Endothelial cell of umbilical vein (primary cell): ENCODE data around the gene PIK3R4.

Source experiments
- POLR2A ChIP-seq: IDR thresholded peaks from 2 replicates; pipeline ENCODE4 v1.6.1; 2012; ENCODE audit warnings: low read depth, mild to moderate bottlenecking, control low read depth, low read length
- POLR2AphosphoS5 ChIP-seq: IDR thresholded peaks from 2 replicates; pipeline ENCODE4 v1.6.1; 2012; ENCODE audit warnings: low read depth, mild to moderate bottlenecking, control low read depth, low read length, moderate library complexity; ENCODE audit not compliant: insufficient read depth
- TF ChIP-seq, protein P1 (sequence below), 2 donors: IDR thresholded peaks; 1 replicate in 1 of 2; 2 replicates in 1 of 2; pipeline ENCODE4 v1.5.1; 2011; ENCODE audit warnings: low read length in 2 of 2, mild to moderate bottlenecking in 2 of 2, moderate library complexity in 2 of 2, control low read depth in 1 of 2, inconsistent platforms in 1 of 2, low read depth in 1 of 2; ENCODE audit not compliant: insufficient read depth in 1 of 2; ENCODE audit errors: extremely low read depth in 1 of 2
- TF ChIP-seq, protein P2 (sequence below): IDR thresholded peaks from 2 replicates; pipeline ENCODE4 v1.6.1; 2011; ENCODE audit not compliant: insufficient read depth, insufficient read length

DNA sequence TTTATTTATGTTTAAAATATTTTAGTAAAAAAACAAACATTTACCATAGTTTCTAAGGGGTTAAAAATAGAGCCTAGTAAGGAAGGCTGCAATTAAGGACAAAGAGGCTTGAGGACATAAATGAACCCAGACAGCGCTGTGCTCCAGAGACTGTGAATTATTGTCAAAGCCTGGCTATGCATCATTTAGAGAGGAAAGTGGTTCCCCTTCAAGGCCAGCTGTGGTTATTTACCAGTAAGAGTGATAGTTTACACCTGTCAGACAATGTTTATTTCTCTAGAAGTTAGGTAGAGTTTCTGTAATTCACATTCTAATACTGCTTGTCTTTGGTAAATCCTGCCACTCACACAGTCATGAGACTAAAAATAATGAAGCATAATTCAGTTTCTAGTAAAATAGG is 32.4 kb upstream of the PIK3R4 start:
- TF ChIP-seq, protein P1, sequence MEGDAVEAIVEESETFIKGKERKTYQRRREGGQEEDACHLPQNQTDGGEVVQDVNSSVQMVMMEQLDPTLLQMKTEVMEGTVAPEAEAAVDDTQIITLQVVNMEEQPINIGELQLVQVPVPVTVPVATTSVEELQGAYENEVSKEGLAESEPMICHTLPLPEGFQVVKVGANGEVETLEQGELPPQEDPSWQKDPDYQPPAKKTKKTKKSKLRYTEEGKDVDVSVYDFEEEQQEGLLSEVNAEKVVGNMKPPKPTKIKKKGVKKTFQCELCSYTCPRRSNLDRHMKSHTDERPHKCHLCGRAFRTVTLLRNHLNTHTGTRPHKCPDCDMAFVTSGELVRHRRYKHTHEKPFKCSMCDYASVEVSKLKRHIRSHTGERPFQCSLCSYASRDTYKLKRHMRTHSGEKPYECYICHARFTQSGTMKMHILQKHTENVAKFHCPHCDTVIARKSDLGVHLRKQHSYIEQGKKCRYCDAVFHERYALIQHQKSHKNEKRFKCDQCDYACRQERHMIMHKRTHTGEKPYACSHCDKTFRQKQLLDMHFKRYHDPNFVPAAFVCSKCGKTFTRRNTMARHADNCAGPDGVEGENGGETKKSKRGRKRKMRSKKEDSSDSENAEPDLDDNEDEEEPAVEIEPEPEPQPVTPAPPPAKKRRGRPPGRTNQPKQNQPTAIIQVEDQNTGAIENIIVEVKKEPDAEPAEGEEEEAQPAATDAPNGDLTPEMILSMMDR (IDR thresholded peaks at IDR 0.05; ENCODE audit: extremely low read depth in 1 of 2, insufficient read depth in 1 of 2, low read depth in 1 of 2, low read length in 2 of 2): no peak
- no peak for TF ChIP-seq POLR2AphosphoS5
- TF ChIP-seq POLR2A: no peak
- TF ChIP-seq, protein P2, sequence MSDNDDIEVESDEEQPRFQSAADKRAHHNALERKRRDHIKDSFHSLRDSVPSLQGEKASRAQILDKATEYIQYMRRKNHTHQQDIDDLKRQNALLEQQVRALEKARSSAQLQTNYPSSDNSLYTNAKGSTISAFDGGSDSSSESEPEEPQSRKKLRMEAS: no peak
